Erythroblast (primary cell): ENCODE results near the gene DYNLT2.

Source experiments
- GATA1 ChIP-seq: IDR thresholded peaks from 2 replicates; pipeline ENCODE4 v1.6.1; 2011; ENCODE audit warnings: low read depth, mild to moderate bottlenecking, control low read depth, low read length, moderate library complexity
- POLR2A ChIP-seq: IDR thresholded peaks from 2 replicates; pipeline ENCODE4 v1.6.1; 2011; ENCODE audit warnings: mild to moderate bottlenecking, low read length

DNA sequence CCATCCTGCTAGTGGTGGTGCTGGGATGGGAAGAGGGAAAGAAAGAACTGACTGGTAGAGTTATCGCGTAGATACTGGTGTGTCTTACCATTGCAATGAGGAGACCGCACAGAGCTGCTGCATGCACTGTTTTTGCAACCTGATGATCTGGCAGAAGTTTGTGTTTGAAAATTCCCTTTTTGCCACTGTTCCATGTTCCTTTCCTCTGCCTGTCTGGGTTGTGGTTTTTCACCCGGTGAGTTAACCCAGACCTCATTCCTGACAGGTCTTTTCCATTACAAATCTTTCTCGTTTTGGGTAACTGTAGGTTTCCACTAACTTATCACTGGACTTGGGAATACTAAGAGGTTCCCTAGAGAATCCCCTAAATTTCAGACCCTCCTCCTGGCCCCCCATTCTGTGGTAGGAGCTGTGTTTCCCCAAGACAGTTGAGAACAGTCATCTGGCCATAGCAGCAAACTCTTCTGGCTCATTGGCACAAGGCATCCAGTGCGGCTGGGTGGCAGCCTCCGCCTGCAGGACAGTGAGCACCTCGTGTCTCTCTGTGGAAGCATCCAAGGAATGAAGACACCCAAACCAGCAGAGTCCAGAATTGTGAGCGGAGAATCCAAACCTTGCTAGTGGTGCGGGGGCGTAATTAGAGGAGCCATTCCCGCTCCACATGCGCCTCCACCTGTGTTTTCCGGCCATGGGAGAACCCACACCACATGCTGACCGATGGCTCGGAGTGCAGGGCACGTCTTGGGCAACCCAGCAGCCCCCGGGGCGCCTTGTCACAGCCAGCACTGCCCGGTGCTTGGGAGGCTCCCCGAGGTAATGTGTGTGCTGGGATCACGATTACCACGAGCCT is 32.8 kb upstream of the DYNLT2 start:
- TF ChIP-seq POLR2A (no peak), GATA1 (no peak)
